Fibroblast of skin of left quadriceps (primary cell): ENCODE data around the gene MAP3K3.

Experiments used
- DNase-seq, 2 experiments: peaks; one replicate each; pipeline ENCODE4 v3.0.0-alpha.2; 2013; ENCODE audit warnings: low read depth in 2 of 2

The MAP3K3 gene

DNA sequence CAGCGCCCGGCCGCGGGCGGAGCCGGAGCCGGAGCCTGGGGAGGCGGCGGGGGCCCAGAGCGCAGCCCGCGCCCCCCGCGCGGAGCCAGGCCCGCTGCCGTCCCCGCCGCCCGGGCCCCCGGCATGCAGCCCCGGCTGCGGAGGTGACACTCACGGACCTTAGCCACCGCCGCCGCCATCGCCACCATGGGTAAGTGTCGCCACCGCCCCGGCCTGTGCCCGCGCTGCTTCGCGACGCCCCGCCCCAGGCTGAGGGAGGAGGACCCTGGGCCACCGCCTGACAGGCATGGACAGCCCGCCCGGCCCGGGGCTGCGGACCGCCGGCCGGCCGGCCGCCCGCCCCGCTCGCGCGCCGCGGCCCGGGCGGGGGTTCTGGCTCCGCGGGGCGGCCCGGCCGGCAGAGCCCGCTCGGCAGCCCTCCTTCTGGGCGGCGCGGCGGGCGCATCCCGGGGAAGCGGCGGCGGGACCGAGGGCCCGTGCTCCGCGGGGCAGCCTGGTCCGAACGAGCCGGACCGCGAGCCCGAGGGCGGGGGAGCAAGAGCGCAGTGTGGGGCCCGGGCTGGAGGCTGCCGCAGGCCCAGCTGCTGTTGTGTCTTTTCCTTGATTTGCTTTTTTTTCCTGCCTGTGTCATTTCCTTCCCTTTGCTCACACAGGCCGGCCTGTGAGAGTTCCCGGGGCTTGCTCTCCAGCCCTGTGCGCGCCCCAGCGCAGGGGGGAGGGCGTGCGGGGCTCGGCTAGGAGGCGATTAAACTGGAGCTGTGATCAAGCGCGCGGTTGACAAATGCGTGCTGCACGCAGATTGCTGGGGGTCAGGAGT lies 565 bp downstream of the MAP3K3 start:
- DNase-seq, result no peak

DNA sequence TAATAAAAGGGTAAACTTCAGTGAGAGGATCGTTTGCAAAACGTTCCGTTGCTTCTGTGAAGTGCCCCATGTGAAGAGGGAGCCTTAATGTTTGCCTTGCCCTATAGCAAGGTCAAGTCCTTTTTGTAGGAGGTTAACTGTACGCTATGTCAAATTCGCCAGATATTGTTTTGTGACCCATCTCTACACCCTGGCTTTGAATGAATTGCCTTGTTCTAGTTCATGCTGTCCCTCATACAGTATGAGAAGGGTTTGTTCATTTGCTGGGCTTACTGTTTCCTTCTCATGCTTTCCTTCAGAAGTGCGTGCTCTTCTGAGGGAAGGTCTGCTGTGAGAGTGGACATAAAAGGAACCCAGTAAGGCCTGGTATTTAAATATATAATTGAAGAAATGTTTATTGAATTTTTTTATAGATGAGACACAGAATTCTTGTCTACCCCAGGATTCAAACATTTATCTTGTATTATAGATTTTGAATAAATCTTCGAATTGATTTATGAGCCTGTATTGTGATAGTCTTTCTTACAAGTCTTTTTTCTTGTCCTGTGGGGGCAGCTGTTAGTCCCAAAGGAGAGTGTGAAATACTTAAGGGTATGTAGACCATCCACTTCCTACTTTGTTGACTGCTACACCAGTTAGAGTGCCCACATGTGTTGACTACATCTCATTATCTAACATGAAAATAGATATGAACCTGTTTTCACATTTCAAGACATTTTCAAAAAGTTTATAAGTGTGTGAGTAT lies 1.7 kb downstream of the MAP3K3 start:
- no peak for DNase-seq

DNA sequence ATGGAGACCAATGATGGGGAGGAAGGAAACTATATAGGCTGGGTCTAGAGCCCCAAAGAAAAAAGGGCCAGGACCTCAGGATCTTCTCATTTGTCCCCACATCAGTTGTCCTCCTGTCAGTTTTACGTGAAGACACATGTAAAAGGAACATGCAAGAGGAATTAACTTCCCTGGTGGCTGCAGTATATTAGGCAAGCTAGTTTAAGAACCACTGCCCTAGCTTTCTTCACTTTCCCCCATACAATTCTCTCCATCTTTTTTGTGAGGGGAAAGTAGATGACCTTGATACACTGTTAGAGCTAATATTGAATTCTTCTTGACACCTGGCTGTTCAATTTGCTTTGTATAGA lies 2.3 kb downstream of the MAP3K3 start:
- DNase-seq, result no peak

GRCh38 chr17:63626551-63627180 lies 4.4 kb downstream of the MAP3K3 start:
- DNase-seq, result no peak

DNA sequence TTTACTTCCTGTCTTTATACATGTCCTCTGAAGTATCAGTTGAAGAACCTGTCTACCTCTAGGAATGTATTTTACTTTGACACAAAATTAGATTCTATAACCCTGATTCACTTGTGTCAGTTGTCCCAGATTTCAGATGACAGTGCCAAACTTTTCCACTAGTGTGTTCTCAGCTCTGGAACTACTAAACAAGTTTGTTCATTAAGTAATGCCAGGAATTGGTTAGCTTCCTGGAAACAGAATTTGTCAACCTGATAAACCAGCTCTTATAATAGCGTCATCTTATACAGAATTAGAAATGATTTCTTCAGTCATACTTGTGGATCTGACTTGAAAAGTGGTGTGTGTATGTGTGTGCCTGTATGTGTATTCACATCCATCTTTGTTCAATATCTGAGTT lies 7.4 kb downstream of the MAP3K3 start:
- no peak for DNase-seq

DNA sequence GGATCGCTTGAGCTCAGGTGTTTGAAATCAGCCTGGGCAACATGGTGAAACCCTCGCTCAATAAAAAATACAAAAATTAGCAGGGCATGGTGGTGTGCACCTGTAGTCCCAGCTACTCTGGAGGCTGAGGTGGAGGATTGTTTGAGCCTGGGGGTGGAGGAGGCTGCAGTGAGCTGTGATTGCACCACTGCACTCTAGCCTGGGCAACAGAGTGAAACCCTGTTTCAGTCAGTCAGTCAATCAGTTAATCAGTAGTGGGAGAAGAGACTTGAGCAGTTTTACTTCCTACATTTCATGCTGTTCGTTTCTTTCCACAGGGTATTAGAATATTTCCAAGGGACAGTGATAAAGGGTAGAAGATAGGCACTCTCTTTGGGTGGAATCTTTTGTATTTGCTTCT lies 8.8 kb downstream of the MAP3K3 start:
- DNase-seq, result no peak

GRCh38 chr17:63631626-63632025 lies 9.4 kb downstream of the MAP3K3 start:
- no peak for DNase-seq

DNA sequence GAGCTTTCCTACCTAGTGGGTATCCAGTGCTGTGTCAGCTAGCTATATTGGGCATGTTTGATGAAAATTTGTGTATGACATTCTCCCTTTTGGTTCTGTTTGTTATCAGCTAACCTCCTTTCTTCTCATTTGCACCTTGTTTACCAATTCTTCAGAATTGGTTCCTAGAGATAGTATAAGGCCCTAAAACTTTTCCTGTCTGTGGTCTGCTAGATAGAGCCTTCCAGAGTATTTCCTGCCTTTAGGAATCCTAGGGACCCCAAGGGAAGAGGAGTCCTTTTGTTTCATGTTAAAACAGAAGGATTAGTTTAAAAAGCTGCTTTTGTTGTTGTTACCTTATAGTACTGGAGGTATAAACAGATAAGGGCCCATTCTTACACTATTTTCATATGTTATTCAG lies 11.5 kb downstream of the MAP3K3 start:
- no peak for DNase-seq

DNA sequence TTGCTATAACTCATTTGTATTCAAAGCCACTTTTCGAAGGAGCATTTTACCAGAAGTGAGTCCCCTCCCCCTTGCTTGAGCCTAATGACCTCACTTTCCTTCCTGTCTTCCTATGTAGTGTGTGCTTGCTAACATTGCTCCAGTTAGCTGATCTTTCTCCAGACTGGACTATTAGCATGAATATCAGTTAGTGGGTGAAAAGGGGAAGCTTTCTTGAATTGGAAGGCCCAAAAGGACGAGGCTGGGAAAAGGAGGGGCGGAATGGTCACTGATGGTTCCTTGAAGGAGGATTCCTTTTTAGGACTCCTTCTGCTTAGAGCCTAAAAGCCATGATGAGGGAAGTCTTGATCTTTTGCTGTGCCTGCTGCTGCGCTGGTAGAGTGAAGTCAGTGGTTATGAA lies 11.9 kb downstream of the MAP3K3 start:
- no peak for DNase-seq

- DNase-seq, result peak in 1 of 2 experiments; percentile 25
Measured at GRCh38 chr17:63634816-63635215, 12.6 kb downstream of the MAP3K3 start.

- no peak for DNase-seq
Measured at GRCh38 chr17:63635290-63635689, 13.1 kb downstream of the MAP3K3 start.

DNA sequence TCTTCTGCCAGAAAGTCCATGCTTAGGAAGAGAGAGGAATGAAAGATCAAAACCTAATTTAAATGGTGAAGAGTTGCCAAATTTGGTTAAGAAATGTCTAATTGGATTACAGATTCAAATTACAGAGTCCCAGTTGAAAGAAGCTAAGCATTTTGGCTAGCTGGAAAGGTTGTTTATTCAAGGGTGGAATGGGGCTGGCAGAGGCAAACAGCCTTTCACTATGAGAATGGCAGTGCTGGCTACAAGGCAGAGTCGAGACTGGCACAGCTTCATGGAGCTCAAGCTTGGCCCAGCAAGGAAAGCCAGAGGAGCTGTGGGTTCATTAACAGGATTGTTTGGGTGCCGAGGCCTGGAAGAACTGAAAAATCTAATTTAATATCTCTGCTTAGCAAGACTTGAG lies 13.6 kb downstream of the MAP3K3 start:
- DNase-seq, result no peak

DNA sequence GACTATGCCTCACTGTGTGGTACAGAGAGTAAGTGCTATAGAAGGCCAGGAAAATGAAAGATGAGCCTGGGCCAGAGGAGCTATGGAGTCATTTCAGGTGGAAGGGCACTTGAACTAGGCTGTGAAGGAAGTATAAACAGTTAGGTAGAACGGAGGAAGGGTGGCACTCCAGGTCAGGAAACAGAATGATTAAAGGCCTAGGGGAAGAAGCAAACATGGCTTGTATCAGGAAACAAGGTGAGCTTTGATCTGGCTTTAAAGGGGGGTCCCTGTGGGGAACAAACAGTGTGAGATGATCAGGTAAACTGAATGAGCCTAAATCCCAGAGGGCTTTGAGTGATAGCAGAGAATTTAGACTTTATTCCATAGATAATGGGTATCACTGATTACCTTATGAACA lies 16.9 kb downstream of the MAP3K3 start:
- DNase-seq, result no peak

- DNase-seq, result no peak
Measured at GRCh38 chr17:63640038-63640437, 17.8 kb downstream of the MAP3K3 start.

DNA sequence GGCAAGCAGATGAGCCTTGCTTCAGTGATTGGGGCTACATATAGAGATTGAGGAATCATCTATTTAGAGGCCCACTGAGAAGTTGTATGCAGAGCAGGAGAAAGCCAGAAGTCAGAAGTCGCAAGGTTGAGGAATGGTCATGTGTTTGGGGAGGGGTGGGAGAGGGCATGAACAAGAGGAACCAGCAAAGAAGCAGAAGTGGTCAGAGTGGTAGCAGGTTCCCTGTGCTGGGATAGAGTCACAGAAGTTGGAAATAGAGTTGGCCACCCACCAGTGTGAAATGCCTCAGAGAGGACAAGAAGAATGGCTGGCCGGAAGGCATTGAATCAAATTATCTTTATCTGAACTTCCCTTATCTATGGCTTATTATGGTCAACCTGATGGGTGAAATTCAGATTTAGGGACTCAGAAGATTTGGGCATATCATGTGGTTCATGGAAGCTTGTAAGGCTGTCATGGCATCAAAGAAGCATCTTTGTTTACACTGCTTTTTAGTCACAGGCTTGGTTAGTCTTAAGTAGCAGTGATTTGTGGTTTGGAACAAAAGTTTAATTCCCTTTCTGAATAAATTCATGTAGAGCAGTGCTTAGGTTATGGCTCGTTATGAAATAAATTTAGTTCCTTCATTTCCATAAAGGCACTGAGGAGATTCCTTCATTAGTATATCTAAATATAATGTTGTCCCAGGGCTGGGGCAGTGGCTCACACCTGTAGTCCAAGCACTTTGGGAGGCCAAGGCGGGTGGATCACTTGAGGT lies 19.7 kb downstream of the MAP3K3 start:
- DNase-seq, result no peak

DNA sequence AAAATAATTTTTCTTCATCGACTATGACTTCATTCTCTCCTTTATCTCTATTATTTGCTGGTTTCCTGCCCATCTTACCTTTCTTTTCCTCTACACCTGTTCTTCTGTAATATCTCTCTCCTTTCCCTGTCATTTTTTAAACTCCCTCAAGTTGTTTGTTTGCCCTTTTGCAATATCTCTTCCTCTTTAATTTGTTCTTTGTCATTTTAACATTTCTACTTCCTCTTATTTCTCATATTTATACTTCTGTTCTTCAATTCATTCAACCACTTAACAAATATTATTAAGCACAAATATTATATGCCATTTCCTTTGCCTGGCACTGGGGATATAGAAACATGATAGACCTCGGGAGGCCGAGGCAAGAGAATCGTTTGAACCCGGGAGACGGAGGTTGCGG lies 22.6 kb downstream of the MAP3K3 start:
- DNase-seq, result no peak

- DNase-seq, result no peak
Measured at GRCh38 chr17:63645775-63646487, 23.7 kb downstream of the MAP3K3 start.

GRCh38 chr17:63646488-63646806 lies 24.2 kb downstream of the MAP3K3 start:
- no peak for DNase-seq

GRCh38 chr17:63647065-63647725 lies 25.0 kb downstream of the MAP3K3 start:
- peak; percentile 23 to 35 for DNase-seq

- no peak for DNase-seq
Measured at GRCh38 chr17:63647936-63648335, 25.7 kb downstream of the MAP3K3 start.

- DNase-seq, result no peak
Measured at GRCh38 chr17:63649813-63650212, 27.6 kb downstream of the MAP3K3 start.
